Pancreas (tissue), 10 donors: ENCODE measurements around the gene CTCF. TPM values are rescaled to one million over a fixed set of nuclear protein-coding genes. Genes with fewer than 3 reads are reported as not detected.
A peak's percentile ranks its signal among the peaks of the same experiment; 100 is the strongest.
"Not testable (repeated sequence)": the region's sequence is repeated elsewhere in the genome, so short reads cannot be mapped to it uniquely, and the experiment has no call there.

ENCODE experiments used
- ATAC-seq, 4 donors: fragments of 200-7000 bp; cut with Tn5 transposase; one replicate each; pipeline versions ENCODE4 v1.8.0 to v1.9.1; 2020; ENCODE audit warnings: mild to moderate bottlenecking in 4 of 4, moderate library complexity in 4 of 4
- DNase-seq, 6 donors: peaks; one replicate each; pipeline ENCODE4 v3.0.0-alpha.2; 2020
- FAIRE-seq: peaks from 2 replicates; lab custom pipeline; 2012; peaks lifted over from hg19 to GRCh38; lab: Jason Lieb, UNC
- H3K27ac ChIP-seq, 4 donors: fragments of 200-600 bp; sonication (generic); 1 replicate in 3 of 4; 2 replicates in 1 of 4; pipeline versions ENCODE4 v1.5.0 to v1.8.0; 2020
- H3K27me3 ChIP-seq, 4 donors: fragments of 200-600 bp; one replicate each; pipeline ENCODE4 v1.8.0; 2021
- H3K36me3 ChIP-seq, 3 donors: fragments of 200-600 bp; sonication (generic) in 1 of 3; one replicate each; pipeline versions ENCODE4 v1.5.0 to v1.8.0; 2020 to 2021
- H3K4me1 ChIP-seq, 3 donors: fragments of 200-600 bp; one replicate each; pipeline ENCODE4 v1.8.0; 2021
- H3K4me3 ChIP-seq, 4 donors: fragments of 200-600 bp; sonication (generic) in 2 of 4; one replicate each; pipeline versions ENCODE4 v1.5.0 to v1.8.0; 2020 to 2021
- H3K9me3 ChIP-seq, 4 donors: fragments of 200-600 bp; one replicate each; pipeline ENCODE4 v1.8.0; 2021
- WGBS, 2 donors: extraction: QIAGEN DNeasy Blood & Tissue Kit; methylation state at CpG; one replicate each; pipeline ENCODE4 v1.1.7; 2013; 5-methylcytosine and 5-hydroxymethylcytosine counted together
- intact Hi-C, 3 donors: fragments of 100-400 bp; cut with DNase I; formaldehyde crosslinking; loops; one replicate each; pipeline versions ENCODE4 v1.11.1 to v1.14.2; 2022
- polyA plus RNA-seq, 2 donors: library from polyadenylated mRNA; stranded (reverse); fragments of 200-250 nt; gene quantifications; one replicate each; pipeline ENCODE4 v1.2.3, GENCODE V29; 2013
- total RNA-seq, 6 donors: library from RNA; stranded (reverse); fragmentation: NEBNext Ultra II Directional in 4 of 6; extraction: Animal tissue kit (Norgen Biotek cat#: 25700) in 4 of 6; gene quantifications; one replicate each; pipeline versions ENCODE4 v1.2.1 to v1.2.4, GENCODE V29; 2021 to 2023
- TF ChIP-seq, protein P1 (sequence below), 4 donors: fragments of 200-600 bp; sonication (generic) in 3 of 4; IDR thresholded peaks; one replicate each; pipeline versions ENCODE4 v1.5.0 to v1.8.0; 2021; ENCODE audit warnings: antibody characterized with exemption in 4 of 4
- donor health status: healthy with polysubstance abuse.
- donor health status: DM: no; HTN: no; CAD: no; lungs with moderate emphysema.
- donor health status: DM: no; HTN: no; CAD: no.
- donor health status: control.
- donor health status: control.
- donor health status: Bipolar disorder and iron deficiency.
- donor health status: DM: yes; HTN: yes; CAD: no.
- donor health status: DM: no; HTN: no; CAD: no.
- donor health status: DM: no; HTN: no; CAD: no.
- donor health status: DM: yes; HTN: yes; CAD: no.

The CTCF gene
- 10 to 100 TPM; 15.6 to 25.2 (median 17.0) TPM for total RNA-seq
- 10 to 100 TPM; 13.3 to 18.9 TPM for polyA plus RNA-seq

- Histone ChIP-seq H3K36me3 (no peaks in the 10 kb centered on the region), H3K27me3 (no peaks in the 10 kb centered on the region), H3K9me3 (no peaks in the 10 kb centered on the region), H3K4me1 (peaks cover 13 to 17% (median 14%) of the 10 kb centered on the region in 3 donors), H3K27ac (peak within 1 kb of the TSS; percentile 99), H3K4me3 (peak within 1 kb of the TSS; percentile 85 to 97 (median 94))
- intact Hi-C loops, result no loop called here
- DNase-seq, result peak; percentile 81 to 92 (median 86)
- peak; percentile 44 to 71 (median 64) for ATAC-seq
- 0% methylated on average over 2 to 62 of the region's 62 CpGs for WGBS, 2 donors
- TF ChIP-seq, protein P1, sequence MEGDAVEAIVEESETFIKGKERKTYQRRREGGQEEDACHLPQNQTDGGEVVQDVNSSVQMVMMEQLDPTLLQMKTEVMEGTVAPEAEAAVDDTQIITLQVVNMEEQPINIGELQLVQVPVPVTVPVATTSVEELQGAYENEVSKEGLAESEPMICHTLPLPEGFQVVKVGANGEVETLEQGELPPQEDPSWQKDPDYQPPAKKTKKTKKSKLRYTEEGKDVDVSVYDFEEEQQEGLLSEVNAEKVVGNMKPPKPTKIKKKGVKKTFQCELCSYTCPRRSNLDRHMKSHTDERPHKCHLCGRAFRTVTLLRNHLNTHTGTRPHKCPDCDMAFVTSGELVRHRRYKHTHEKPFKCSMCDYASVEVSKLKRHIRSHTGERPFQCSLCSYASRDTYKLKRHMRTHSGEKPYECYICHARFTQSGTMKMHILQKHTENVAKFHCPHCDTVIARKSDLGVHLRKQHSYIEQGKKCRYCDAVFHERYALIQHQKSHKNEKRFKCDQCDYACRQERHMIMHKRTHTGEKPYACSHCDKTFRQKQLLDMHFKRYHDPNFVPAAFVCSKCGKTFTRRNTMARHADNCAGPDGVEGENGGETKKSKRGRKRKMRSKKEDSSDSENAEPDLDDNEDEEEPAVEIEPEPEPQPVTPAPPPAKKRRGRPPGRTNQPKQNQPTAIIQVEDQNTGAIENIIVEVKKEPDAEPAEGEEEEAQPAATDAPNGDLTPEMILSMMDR (IDR thresholded peaks at IDR 0.05), result peak in 2 of 4 donors; percentile 25 to 40
- FAIRE-seq, result no peak
These were observed at the start of gene CTCF for GRCh38 chr16:67562526-67562917. CTCF (plus strand) TSS chr16:67562526; CDS start chr16:67610833, 48,307 bp downstream.

GRCh38 chr16:67513892-67514291 is 48.4 kb upstream of the CTCF start:
- H3K9me3 ChIP-seq, H3K4me3 ChIP-seq, H3K36me3 ChIP-seq, intact Hi-C loops, FAIRE-seq, H3K27ac ChIP-seq, H3K4me1 ChIP-seq, DNase-seq, H3K27me3 ChIP-seq: not testable (repeated sequence)
- ATAC-seq, result peak in 1 of 4 donors; percentile 9
- WGBS, 2 donors, result 94 to 96% methylated on average over 1 of the region's 1 CpG

DNA sequence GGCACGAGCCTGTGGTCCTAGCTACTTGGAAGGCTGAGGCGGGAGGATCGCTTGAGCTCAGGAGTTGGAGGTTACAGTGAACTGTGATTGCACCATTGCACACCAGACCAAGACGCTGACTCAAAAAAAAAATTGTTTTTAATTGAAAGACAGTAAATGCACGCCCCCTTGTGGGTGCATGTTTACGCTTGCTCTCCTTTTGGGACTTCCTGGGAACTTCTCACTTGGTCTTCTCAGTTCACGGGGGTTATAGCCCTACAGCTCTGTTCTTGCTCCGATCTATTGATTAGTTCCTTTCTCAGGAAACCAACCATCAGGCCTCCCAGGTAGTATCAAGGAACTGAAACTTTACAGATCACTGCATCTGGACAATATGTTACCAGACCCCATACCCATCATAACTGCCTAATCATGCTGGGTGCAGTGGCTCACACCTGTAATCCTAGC is 47.9 kb upstream of the CTCF start:
- ATAC-seq, result peak; percentile 65 to 94 (median 86)
- Histone ChIP-seq H3K27me3 (no peaks in the 10 kb centered on the region), H3K9me3 (no peaks in the 10 kb centered on the region), H3K27ac (no peak overlapping the region), H3K4me3 (no peak overlapping the region), H3K36me3 (no peaks in the 10 kb centered on the region), H3K4me1 (no peaks in the 10 kb centered on the region)
- TF ChIP-seq, protein P1 (IDR thresholded peaks at IDR 0.05), result peak; percentile 37 to 52 (median 48)
- DNase-seq, result peak in 5 of 6 donors; percentile 61 to 78 (median 75)
- WGBS, 2 donors, result 3 to 7% methylated on average over 8 of the region's 8 CpGs
- no peak for FAIRE-seq
- intact Hi-C loops, result no loop called here

DNA sequence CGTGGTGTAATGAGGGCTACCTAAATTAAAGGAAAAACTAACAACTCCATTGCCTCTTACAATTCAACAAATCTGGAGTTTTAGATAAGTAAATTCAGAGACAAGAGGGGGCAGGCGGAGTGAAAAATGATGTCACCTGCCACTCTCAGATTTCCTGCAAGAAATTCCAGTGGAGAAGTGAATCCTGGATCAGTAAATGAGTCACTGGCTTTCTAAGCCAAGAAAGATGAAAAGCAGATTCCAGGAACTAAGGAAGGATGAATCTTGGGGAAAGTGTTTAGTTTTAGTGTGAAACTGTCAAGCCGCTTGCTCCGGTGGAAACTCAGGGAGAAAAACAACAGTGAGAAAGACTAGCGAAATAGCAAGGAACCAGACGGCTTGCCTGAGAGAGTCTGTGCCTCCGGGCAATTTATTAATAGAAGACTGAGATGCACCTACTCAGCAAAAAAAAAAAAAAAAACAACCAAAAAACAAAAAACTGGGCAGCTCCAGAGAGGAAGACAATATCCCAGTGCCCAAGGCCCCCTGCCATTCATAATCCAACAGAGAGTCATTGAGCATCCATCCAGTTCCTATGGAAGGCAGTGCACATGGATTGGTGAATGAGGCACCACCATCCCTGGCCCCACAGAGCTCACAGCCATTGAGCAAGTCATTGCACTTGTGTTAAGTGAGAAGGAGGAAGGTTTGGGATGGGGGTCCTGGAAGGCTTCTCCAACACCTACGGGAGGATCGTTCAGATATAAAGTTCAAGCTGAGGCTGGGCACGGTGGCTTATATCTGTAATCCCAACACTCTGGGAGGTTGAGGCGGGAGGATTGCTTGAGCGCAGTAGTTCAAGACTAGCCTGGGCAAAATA is 45.8 kb upstream of the CTCF start:
- intact Hi-C loops, result no loop called here
- WGBS, 2 donors, result 85 to 88% methylated on average over 12 of the region's 12 CpGs

DNA sequence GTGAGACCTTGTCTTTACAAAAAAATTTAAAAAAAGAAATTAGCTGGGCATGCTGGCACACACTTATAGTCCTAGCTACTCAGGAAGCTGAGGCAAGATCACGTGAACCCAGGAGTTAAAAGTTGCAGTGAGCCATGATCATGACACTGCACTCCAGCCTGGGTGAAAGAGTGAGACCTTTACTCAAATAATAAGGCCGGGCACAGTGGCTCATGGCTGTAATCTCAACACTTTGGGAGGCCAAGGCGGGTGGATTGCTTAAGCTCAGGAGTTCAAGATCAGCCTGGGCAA is 45.2 kb upstream of the CTCF start:
- DNase-seq (no peak), ATAC-seq (no peak), FAIRE-seq (no peak)
- H3K9me3 ChIP-seq, result no peaks in the 10 kb centered on the region
- H3K36me3 ChIP-seq, result no peaks in the 10 kb centered on the region
- WGBS, 2 donors, result 80 to 83% methylated on average over 3 of the region's 3 CpGs
- H3K4me1 ChIP-seq, result no peaks in the 10 kb centered on the region
- no peaks in the 10 kb centered on the region for H3K27me3 ChIP-seq
- TF ChIP-seq, protein P1 (IDR thresholded peaks at IDR 0.05), result no peak
- intact Hi-C loops, result no loop called here
- no peak overlapping the region for H3K27ac ChIP-seq
- no peak overlapping the region for H3K4me3 ChIP-seq

More for the DNA sequence above, 45.8 kb upstream of the CTCF start:
- Histone ChIP-seq H3K4me1 (no peaks in the 10 kb centered on the region), H3K36me3 (no peaks in the 10 kb centered on the region), H3K9me3 (no peaks in the 10 kb centered on the region), H3K27me3 (no peaks in the 10 kb centered on the region), H3K4me3 (no peak overlapping the region), H3K27ac (no peak overlapping the region)
- DNase-seq (no peak), ATAC-seq (no peak), FAIRE-seq (no peak)
- TF ChIP-seq, protein P1 (IDR thresholded peaks at IDR 0.05), result no peak
